Measurements from ENCODE around the gene SLC8A1. TPM values are rescaled to one million over a fixed set of nuclear protein-coding genes. Genes with fewer than 3 reads are reported as not detected.
"Not testable (repeated sequence)": the region's sequence is repeated elsewhere in the genome, so short reads cannot be mapped to it uniquely, and the experiment has no call there.

Gene SLC8A1
- total and polyA plus RNA-seq, 2 donors (not counting 1 experiment from before 2014, with no cell fraction given): 0.07 to 0.20 TPM

DNA sequence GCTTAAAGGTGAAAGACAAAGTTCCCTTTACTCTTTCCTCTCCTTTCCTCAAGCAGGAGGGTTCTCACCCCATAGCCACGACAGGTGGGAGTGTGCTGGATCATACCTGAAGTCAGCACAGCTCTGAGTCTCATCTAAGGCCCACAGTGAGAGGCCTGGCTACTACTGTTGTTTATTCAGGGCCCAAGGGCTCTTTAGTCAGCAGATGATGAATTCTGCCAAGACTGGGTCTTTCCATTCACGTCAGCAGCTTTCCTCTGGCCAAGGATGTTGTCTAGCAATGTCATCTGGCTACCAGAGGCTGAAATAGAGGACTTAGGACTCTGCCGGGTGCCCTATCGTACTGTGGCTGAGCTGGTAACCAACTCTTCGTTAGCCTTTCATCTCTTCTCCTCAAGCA lies 364.5 kb downstream of the SLC8A1 start:
- Mint-ChIP-seq H3K4me3 (no peak overlapping the region), H3K4me1 (no peaks in the 10 kb centered on the region), H3K27ac (no peak overlapping the region), H3K9me3 (ENCODE audit: insufficient read depth) (no peaks in the 10 kb centered on the region), H3K27me3 (no peaks in the 10 kb centered on the region)
- Histone ChIP-seq H3K4me1 (ENCODE audit: control insufficient read depth in 2 of 2, insufficient read depth in 2 of 2, low read length in 2 of 2) (no peaks in the 10 kb centered on the region), H3K4me2 (replicated peaks; ENCODE audit: low read depth, low read length, poor library complexity, severe bottlenecking) (no peak overlapping the region), H4K20me1 (ENCODE audit: control insufficient read depth, insufficient read depth, low read length, poor library complexity, severe bottlenecking) (no peaks in the 10 kb centered on the region), H3K36me3 (replicated peaks in 1 of 2; ENCODE audit: control extremely low read depth in 1 of 2, control insufficient read depth in 1 of 2, extremely low read depth in 1 of 2, insufficient read depth in 2 of 2, low read length in 1 of 2) (no peaks in the 10 kb centered on the region), H3K4me3 (ENCODE audit: control extremely low read depth in 1 of 5, extremely low read depth in 1 of 5, insufficient read depth in 1 of 5, low read depth in 2 of 5, low read length in 4 of 5) (no peak overlapping the region), H3K27ac (ENCODE audit: low read length in 2 of 2) (no peak overlapping the region), H3K27me3 (replicated peaks in 1 of 4; ENCODE audit: control extremely low read depth in 1 of 4, control insufficient read depth in 3 of 4, insufficient read depth in 4 of 4, low read length in 3 of 4) (no peaks in the 10 kb centered on the region), H3K79me2 (ENCODE audit: control insufficient read depth, insufficient read depth, low read length) (no peaks in the 10 kb centered on the region), H2AFZ (ENCODE audit: insufficient read depth, low read depth, low read length, poor library complexity, severe bottlenecking) (no peak overlapping the region), H3K9me3 (ENCODE audit: control extremely low read depth in 1 of 3, control insufficient read depth in 2 of 3, insufficient read depth in 1 of 3, low read length in 2 of 3) (peaks cover 0 to 3% (median 0%) of the 10 kb centered on the region in 3 donors), H3K9ac (ENCODE audit: low read length) (no peak overlapping the region)
- intact Hi-C loops (cut with micrococcal nuclease): no loop called here
- DNase-seq: no peak
- no peak for TF ChIP-seq EZH2 (IDR thresholded peaks at IDR 0.05; ENCODE audit: borderline replicate concordance, insufficient read depth, low read depth, low read length, poor library complexity, severe bottlenecking)
- CTCF ChIA-PET: no interaction called here
- no peak for ATAC-seq (ENCODE audit: low read depth)
- 98% methylated on average over 4 of the region's 5 CpGs for WGBS (ENCODE audit: insufficient coverage)
- POLR2A ChIA-PET: no interaction called here

DNA sequence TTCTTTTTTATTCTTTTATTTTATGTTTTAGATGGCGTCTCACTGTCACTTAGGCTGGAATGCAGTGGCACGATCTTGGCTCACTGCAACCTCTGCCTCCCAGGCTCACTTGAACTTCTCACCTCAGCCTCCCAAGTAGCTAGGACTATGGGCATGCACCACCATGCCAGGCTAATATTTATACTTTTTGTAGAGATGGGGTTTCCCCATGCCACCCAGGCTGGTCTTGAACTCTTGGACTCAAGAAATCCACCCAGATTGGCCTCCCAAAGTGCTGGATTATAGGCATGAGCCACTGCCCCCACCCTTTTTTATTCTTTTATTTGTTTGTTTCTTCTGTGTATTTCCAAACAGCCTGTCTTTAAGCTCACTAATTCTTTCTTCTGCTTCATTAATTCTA lies 366.1 kb downstream of the SLC8A1 start:
- Mint-ChIP-seq H3K4me1 (no peaks in the 10 kb centered on the region), H3K27me3 (no peaks in the 10 kb centered on the region), H3K9me3 (ENCODE audit: insufficient read depth) (no peaks in the 10 kb centered on the region), H3K4me3 (no peak overlapping the region), H3K27ac (no peak overlapping the region)
- DNase-seq (no peak), ATAC-seq (ENCODE audit: low read depth) (no peak)
- H3K4me3 ChIP-seq (ENCODE audit: control extremely low read depth in 1 of 5, extremely low read depth in 1 of 5, insufficient read depth in 1 of 5, low read depth in 2 of 5, low read length in 4 of 5): no peak overlapping the region
- no peaks in the 10 kb centered on the region for H3K4me1 ChIP-seq (ENCODE audit: control insufficient read depth in 2 of 2, insufficient read depth in 2 of 2, low read length in 2 of 2)
- no peaks in the 10 kb centered on the region for H3K36me3 ChIP-seq (replicated peaks in 1 of 2; ENCODE audit: control extremely low read depth in 1 of 2, control insufficient read depth in 1 of 2, extremely low read depth in 1 of 2, insufficient read depth in 2 of 2, low read length in 1 of 2)
- H3K9ac ChIP-seq (ENCODE audit: low read length): no peak overlapping the region
- intact Hi-C loops (cut with micrococcal nuclease): no loop called here
- TF ChIP-seq, protein P1, sequence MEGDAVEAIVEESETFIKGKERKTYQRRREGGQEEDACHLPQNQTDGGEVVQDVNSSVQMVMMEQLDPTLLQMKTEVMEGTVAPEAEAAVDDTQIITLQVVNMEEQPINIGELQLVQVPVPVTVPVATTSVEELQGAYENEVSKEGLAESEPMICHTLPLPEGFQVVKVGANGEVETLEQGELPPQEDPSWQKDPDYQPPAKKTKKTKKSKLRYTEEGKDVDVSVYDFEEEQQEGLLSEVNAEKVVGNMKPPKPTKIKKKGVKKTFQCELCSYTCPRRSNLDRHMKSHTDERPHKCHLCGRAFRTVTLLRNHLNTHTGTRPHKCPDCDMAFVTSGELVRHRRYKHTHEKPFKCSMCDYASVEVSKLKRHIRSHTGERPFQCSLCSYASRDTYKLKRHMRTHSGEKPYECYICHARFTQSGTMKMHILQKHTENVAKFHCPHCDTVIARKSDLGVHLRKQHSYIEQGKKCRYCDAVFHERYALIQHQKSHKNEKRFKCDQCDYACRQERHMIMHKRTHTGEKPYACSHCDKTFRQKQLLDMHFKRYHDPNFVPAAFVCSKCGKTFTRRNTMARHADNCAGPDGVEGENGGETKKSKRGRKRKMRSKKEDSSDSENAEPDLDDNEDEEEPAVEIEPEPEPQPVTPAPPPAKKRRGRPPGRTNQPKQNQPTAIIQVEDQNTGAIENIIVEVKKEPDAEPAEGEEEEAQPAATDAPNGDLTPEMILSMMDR (IDR thresholded peaks at IDR 0.05): no peak
- TF ChIP-seq EZH2 (IDR thresholded peaks at IDR 0.05; ENCODE audit: borderline replicate concordance, insufficient read depth, low read depth, low read length, poor library complexity, severe bottlenecking): no peak
- peaks cover 0 to 3% (median 0%) of the 10 kb centered on the region in 3 donors for H3K9me3 ChIP-seq (ENCODE audit: control extremely low read depth in 1 of 3, control insufficient read depth in 2 of 3, insufficient read depth in 1 of 3, low read length in 2 of 3)
- no peaks in the 10 kb centered on the region for H3K27me3 ChIP-seq (replicated peaks in 1 of 4; ENCODE audit: control extremely low read depth in 1 of 4, control insufficient read depth in 3 of 4, insufficient read depth in 4 of 4, low read length in 3 of 4)
- 80% methylated on average over 1 of the region's 2 CpGs for WGBS (ENCODE audit: insufficient coverage)
- no peak overlapping the region for H3K27ac ChIP-seq (ENCODE audit: low read length in 2 of 2)
- POLR2A ChIA-PET: no interaction called here
- H2AFZ ChIP-seq (ENCODE audit: insufficient read depth, low read depth, low read length, poor library complexity, severe bottlenecking): no peak overlapping the region
- CTCF ChIA-PET: no interaction called here
- H3K79me2 ChIP-seq (ENCODE audit: control insufficient read depth, insufficient read depth, low read length): no peaks in the 10 kb centered on the region
- H3K4me2 ChIP-seq (replicated peaks; ENCODE audit: low read depth, low read length, poor library complexity, severe bottlenecking): no peak overlapping the region
- H4K20me1 ChIP-seq (ENCODE audit: control insufficient read depth, insufficient read depth, low read length, poor library complexity, severe bottlenecking): no peaks in the 10 kb centered on the region

DNA sequence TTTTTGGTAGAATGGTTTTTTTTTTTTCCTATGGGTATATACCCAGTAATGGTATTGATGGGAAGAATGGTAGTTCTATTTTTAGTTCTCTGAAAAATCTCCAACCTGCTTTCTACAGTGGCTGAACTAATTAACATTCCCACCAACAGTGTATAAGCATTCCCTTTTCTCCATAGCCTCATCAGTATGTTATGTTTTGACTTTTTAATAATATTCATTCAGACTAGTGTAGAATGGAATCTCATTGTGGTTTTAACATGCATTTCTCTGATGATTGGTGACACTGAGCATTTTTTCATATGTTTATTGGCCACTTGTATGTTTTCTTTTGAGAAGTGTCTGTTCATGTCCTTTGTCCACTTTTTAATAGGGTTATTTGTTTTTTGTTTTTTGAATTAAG lies 378.6 kb downstream of the SLC8A1 start:
- H3K36me3 ChIP-seq (replicated peaks in 1 of 2; ENCODE audit: control extremely low read depth in 1 of 2, control insufficient read depth in 1 of 2, extremely low read depth in 1 of 2, insufficient read depth in 2 of 2, low read length in 1 of 2); H2AFZ ChIP-seq (ENCODE audit: insufficient read depth, low read depth, low read length, poor library complexity, severe bottlenecking); intact Hi-C loops (cut with micrococcal nuclease); H3K9me3 Mint-ChIP-seq (ENCODE audit: insufficient read depth); ATAC-seq (ENCODE audit: low read depth); H4K20me1 ChIP-seq (ENCODE audit: control insufficient read depth, insufficient read depth, low read length, poor library complexity, severe bottlenecking); H3K4me1 ChIP-seq (ENCODE audit: control insufficient read depth in 2 of 2, insufficient read depth in 2 of 2, low read length in 2 of 2); H3K9ac ChIP-seq (ENCODE audit: low read length); H3K79me2 ChIP-seq (ENCODE audit: control insufficient read depth, insufficient read depth, low read length); H3K4me3 Mint-ChIP-seq; H3K27ac ChIP-seq (ENCODE audit: low read length in 2 of 2); H3K27ac Mint-ChIP-seq; CTCF ChIA-PET; H3K4me2 ChIP-seq (replicated peaks; ENCODE audit: low read depth, low read length, poor library complexity, severe bottlenecking); H3K27me3 ChIP-seq (replicated peaks in 1 of 4; ENCODE audit: control extremely low read depth in 1 of 4, control insufficient read depth in 3 of 4, insufficient read depth in 4 of 4, low read length in 3 of 4); H3K9me3 ChIP-seq (ENCODE audit: control extremely low read depth in 1 of 3, control insufficient read depth in 2 of 3, insufficient read depth in 1 of 3, low read length in 2 of 3); H3K4me1 Mint-ChIP-seq; H3K27me3 Mint-ChIP-seq; DNase-seq; H3K4me3 ChIP-seq (ENCODE audit: control extremely low read depth in 1 of 5, extremely low read depth in 1 of 5, insufficient read depth in 1 of 5, low read depth in 2 of 5, low read length in 4 of 5); POLR2A ChIA-PET: not testable (repeated sequence)

Measured in B cell (primary cell).